Right cardiac atrium (tissue), 5 donors: ENCODE data around the gene GJB4. TPM values are rescaled to one million over a fixed set of nuclear protein-coding genes. Genes with fewer than 3 reads are reported as not detected.
"Not testable (repeated sequence)": the region's sequence is repeated elsewhere in the genome, so short reads cannot be mapped to it uniquely, and the experiment has no call there.

Source experiments
- ATAC-seq, 2 donors: fragments of 200-7000 bp; cut with Tn5 transposase; one replicate each; pipeline versions ENCODE4 v1.8.0 to v1.9.1; 2020; ENCODE audit warnings: moderate library complexity in 2 of 2, mild to moderate bottlenecking in 1 of 2
- DNase-seq, 3 donors: peaks; one replicate each; pipeline ENCODE4 v3.0.0-alpha.2; 2020
- H3K27ac ChIP-seq: one replicate; pipeline ENCODE4 v1.5.1; 2013; ENCODE audit warnings: mild to moderate bottlenecking, low read length, control low read depth, moderate library complexity
- H3K27me3 ChIP-seq: one replicate; pipeline ENCODE4 v1.6.1; 2013; ENCODE audit not compliant: control insufficient read depth, insufficient read depth
- H3K4me1 ChIP-seq: one replicate; pipeline ENCODE4 v1.6.1; 2013; ENCODE audit warnings: low read length; ENCODE audit not compliant: control insufficient read depth, insufficient read depth
- H3K4me3 ChIP-seq: one replicate; pipeline ENCODE4 v1.5.1; 2013; ENCODE audit warnings: low read length, control low read depth
- H3K9me3 ChIP-seq: one replicate; pipeline ENCODE4 v1.6.1; 2013; ENCODE audit warnings: low read length; ENCODE audit not compliant: control insufficient read depth
- WGBS: extraction: QIAGEN DNeasy Blood & Tissue Kit; methylation state at CpG from one replicate; pipeline ENCODE4 v1.1.7; 2013; 5-methylcytosine and 5-hydroxymethylcytosine counted together
- intact Hi-C, 4 donors: fragments of 100-400 bp; cut with DNase I; formaldehyde crosslinking; loops; one replicate each; pipeline versions ENCODE4 v1.11.0 to v1.14.0; 2022 to 2023
- polyA plus RNA-seq: library from polyadenylated mRNA; stranded (reverse); fragments of 200-250 nt; gene quantifications from one replicate; pipeline ENCODE4 v1.2.3, GENCODE V29; 2013
- total RNA-seq, 4 donors: library from RNA; stranded (reverse); fragmentation: NEBNext Ultra II Directional; extraction: Animal tissue kit (Norgen Biotek cat#: 25700); gene quantifications; one replicate each; pipeline ENCODE4 v1.2.1, GENCODE V29; 2021
- donor health status: healthy with polysubstance abuse.
- donor health status: DM: no; HTN: yes; CAD: no.
- donor health status: DM: no; HTN: no; CAD: no.
- donor health status: DM: no; HTN: yes; CAD: no; lungs with severe emphysema.
- donor health status: DM: yes; HTN: yes; CAD: no.

Gene GJB4
- total and polyA plus RNA-seq, 5 donors: not detected

GRCh38 chr1:34762474-34763141 lies 3.1 kb downstream of the GJB4 start:
- H3K9me3 ChIP-seq: no peaks in the 10 kb centered on the region
- H3K4me1 ChIP-seq: no peaks in the 10 kb centered on the region
- no peak for ATAC-seq
- H3K4me3 ChIP-seq: no peak overlapping the region
- intact Hi-C loops: no loop called here
- H3K27ac ChIP-seq: no peak overlapping the region
- DNase-seq: no peak
- no peaks in the 10 kb centered on the region for H3K27me3 ChIP-seq
- WGBS: 61% methylated on average over 7 of the region's 7 CpGs

GRCh38 chr1:34763142-34763781 lies 3.7 kb downstream of the GJB4 start:
- Histone ChIP-seq H3K4me3 (no peak overlapping the region), H3K27ac (no peak overlapping the region), H3K4me1 (no peaks in the 10 kb centered on the region), H3K9me3 (no peaks in the 10 kb centered on the region), H3K27me3 (no peaks in the 10 kb centered on the region)
- no peak for ATAC-seq
- DNase-seq: no peak
- 52% methylated on average over 8 of the region's 8 CpGs for WGBS
- intact Hi-C loops: no loop called here

- WGBS: 63% methylated on average over 3 of the region's 3 CpGs
- no peak for DNase-seq
Observed at GRCh38 chr1:34768856-34769255, 9.3 kb downstream of the GJB4 start.

DNA sequence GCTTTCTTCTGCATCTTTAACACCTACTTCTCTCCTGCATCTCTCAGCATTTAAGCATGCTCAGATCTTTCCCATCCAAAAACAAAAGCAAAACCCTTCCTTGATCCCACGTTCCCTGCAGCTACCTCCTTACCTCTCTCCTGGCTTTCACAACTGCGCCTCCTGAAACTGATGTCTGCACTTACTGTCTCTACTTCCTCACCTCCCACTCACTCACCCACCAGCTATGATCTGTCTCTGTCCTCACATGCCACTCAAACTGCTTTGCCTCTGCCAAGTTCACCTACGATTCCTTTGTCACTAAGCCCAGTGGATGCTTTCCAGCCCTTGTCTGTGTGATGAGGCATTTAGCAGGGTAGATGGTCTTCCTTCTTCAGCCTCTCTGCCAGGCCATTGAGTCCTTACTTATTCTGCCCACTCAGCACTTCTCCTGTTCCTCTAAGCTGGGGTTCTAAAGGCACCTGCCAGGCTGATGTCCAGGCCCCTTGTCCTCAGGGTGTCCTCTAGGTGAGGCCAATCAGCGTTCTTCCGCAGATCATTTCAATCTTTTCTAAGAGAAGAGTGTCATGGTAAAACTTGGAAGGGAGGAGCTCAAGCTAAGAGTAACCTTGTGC lies 11.5 kb downstream of the GJB4 start:
- intact Hi-C loops: no loop called here
- DNase-seq: no peak
- no peak overlapping the region for H3K27ac ChIP-seq
- 66% methylated on average over 5 of the region's 5 CpGs for WGBS
- H3K9me3 ChIP-seq: no peaks in the 10 kb centered on the region
- no peaks in the 10 kb centered on the region for H3K4me1 ChIP-seq
- no peak overlapping the region for H3K4me3 ChIP-seq
- H3K27me3 ChIP-seq: no peaks in the 10 kb centered on the region
- ATAC-seq: no peak

More at GRCh38 chr1:34768856-34769255, 9.3 kb downstream of the GJB4 start:
- intact Hi-C loops: no loop called here
- no peaks in the 10 kb centered on the region for H3K9me3 ChIP-seq
- no peaks in the 10 kb centered on the region for H3K27me3 ChIP-seq
- no peaks in the 10 kb centered on the region for H3K4me1 ChIP-seq
- no peak for ATAC-seq
- H3K4me3 ChIP-seq: no peak overlapping the region
- H3K27ac ChIP-seq: no peak overlapping the region

GRCh38 chr1:34771573-34772371 lies 12.2 kb downstream of the GJB4 start:
- Histone ChIP-seq H3K27me3 (no peaks in the 10 kb centered on the region), H3K27ac (no peak overlapping the region), H3K4me1 (no peaks in the 10 kb centered on the region), H3K9me3 (no peaks in the 10 kb centered on the region), H3K4me3 (no peak overlapping the region)
- DNase-seq: no peak
- WGBS: 85% methylated on average over 16 of the region's 16 CpGs
- intact Hi-C loops: no loop called here
- no peak for ATAC-seq

DNA sequence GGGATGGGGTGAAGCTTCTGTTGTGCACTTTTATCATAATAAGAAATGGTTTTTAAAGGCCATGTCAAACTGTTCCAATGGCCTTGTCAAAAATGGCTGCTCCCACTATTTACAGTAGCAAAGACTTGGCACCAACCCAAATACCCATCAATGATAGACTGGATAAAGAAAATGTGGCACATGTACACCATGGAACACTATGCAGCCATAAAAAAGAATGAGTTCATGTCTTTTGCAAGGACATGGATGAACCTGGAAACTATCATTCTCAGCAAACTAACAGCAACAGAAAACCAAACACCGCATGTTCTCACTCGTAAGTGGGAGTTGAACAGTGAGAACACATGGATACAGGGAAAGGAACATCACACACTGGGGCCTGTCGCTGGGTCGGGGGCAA lies 13.6 kb downstream of the GJB4 start:
- ATAC-seq, DNase-seq, intact Hi-C loops: not testable (repeated sequence)

GRCh38 chr1:34774957-34775356 lies 15.4 kb downstream of the GJB4 start:
- 60% methylated on average over 8 of the region's 8 CpGs for WGBS
- H3K27me3 ChIP-seq: no peaks in the 10 kb centered on the region

More for the DNA sequence above, 13.6 kb downstream of the GJB4 start:
- H3K9me3 ChIP-seq, H3K27ac ChIP-seq, H3K4me1 ChIP-seq, H3K27me3 ChIP-seq, H3K4me3 ChIP-seq: not testable (repeated sequence)
- 94% methylated on average over 4 of the region's 4 CpGs for WGBS

GRCh38 chr1:34776911-34777310 lies 17.4 kb downstream of the GJB4 start:
- H3K27ac ChIP-seq: no peak overlapping the region
- H3K4me1 ChIP-seq: no peaks in the 10 kb centered on the region
- WGBS: 56% methylated on average over 3 of the region's 3 CpGs
- intact Hi-C loops: no loop called here
- no peak for ATAC-seq
- DNase-seq: no peak
- H3K27me3 ChIP-seq: no peaks in the 10 kb centered on the region
- no peaks in the 10 kb centered on the region for H3K9me3 ChIP-seq
- no peak overlapping the region for H3K4me3 ChIP-seq

More at GRCh38 chr1:34774957-34775356, 15.4 kb downstream of the GJB4 start:
- H3K27ac ChIP-seq: no peak overlapping the region
- no peaks in the 10 kb centered on the region for H3K4me1 ChIP-seq
- no peak overlapping the region for H3K4me3 ChIP-seq
- DNase-seq: no peak
- intact Hi-C loops: no loop called here
- no peaks in the 10 kb centered on the region for H3K9me3 ChIP-seq
- no peak for ATAC-seq

DNA sequence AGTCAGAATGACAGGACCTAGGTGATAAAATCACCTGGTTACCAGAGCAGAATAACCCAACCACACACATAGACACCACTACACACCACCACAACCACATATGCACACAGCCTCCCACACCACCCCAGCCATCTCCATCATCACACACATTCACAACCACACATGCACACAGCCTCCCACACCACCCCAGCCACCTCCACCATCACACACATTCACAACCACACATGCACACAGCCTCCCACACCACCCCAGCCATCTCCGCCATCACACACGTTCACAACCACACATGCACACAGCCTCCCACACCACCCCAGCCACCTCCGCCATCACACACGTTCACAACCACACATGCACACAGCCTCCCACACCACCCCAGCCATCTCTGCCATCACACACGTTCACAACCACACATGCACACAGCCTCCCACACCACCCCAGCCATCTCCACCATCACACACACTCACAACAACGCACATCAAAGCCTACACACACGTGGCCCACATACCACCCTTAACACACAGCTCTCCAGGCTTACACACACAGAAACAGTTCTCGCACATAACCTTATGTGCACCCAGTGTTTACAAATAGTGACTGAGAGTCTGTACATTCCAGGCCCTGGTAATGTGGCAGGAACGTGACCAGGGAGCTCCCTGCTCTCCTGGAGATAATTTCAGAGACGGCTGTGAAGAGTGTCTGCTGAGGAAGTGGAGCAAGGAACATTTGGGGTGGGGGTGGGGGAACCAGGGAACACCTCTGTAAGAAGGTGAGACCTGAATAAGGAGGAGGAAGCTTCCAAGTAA lies 18.2 kb downstream of the GJB4 start:
- Histone ChIP-seq H3K4me3 (no peak overlapping the region), H3K27me3 (no peaks in the 10 kb centered on the region), H3K27ac (no peak overlapping the region), H3K9me3 (no peaks in the 10 kb centered on the region), H3K4me1 (no peaks in the 10 kb centered on the region)
- ATAC-seq (no peak), DNase-seq (no peak)
- intact Hi-C loops: no loop called here
- WGBS: 62% methylated on average over 10 of the region's 10 CpGs

GRCh38 chr1:34778381-34778780 lies 18.8 kb downstream of the GJB4 start:
- Histone ChIP-seq H3K27me3 (no peaks in the 10 kb centered on the region), H3K4me3 (no peak overlapping the region), H3K9me3 (no peaks in the 10 kb centered on the region), H3K27ac (no peak overlapping the region), H3K4me1 (no peaks in the 10 kb centered on the region)
- ATAC-seq (no peak), DNase-seq (no peak)
- intact Hi-C loops: no loop called here
- WGBS: 73% methylated on average over 6 of the region's 6 CpGs
